NB4 (cell line): ENCODE data around the gene ARL8B.

Experiments
- DNase-seq: peaks from one replicate; pipeline ENCODE4 v3.0.0; 2010; ENCODE audit warnings: low read depth
- H3K4me3 ChIP-seq: one replicate; pipeline ENCODE4 v1.5.1; 2011; ENCODE audit warnings: mild to moderate bottlenecking, low read depth, low read length, moderate library complexity
- MYC ChIP-seq: IDR thresholded peaks from 2 replicates; pipeline ENCODE4 v1.6.1; 2011; ENCODE audit warnings: low read depth, low read length
- POLR2A ChIP-seq: IDR thresholded peaks from 2 replicates; pipeline ENCODE4 v1.6.1; 2011; ENCODE audit warnings: mild to moderate bottlenecking; ENCODE audit not compliant: insufficient read length; ENCODE audit errors: extremely low read depth
- TF ChIP-seq, protein P1 (sequence below): IDR thresholded peaks from 2 replicates; pipeline ENCODE4 v1.6.1; 2011; ENCODE audit warnings: low read depth, low read length
- TF ChIP-seq, protein P2 (sequence below): IDR thresholded peaks from one replicate; pipeline ENCODE4 v1.5.1; 2012; ENCODE audit warnings: low read depth, low read length

ARL8B gene

GRCh38 chr3:5184499-5184898 is 62.4 kb downstream of the ARL8B start:
- no peak for DNase-seq
- H3K4me3 ChIP-seq = no peak overlapping the region
- TF ChIP-seq, protein P1, sequence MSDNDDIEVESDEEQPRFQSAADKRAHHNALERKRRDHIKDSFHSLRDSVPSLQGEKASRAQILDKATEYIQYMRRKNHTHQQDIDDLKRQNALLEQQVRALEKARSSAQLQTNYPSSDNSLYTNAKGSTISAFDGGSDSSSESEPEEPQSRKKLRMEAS = no peak
- TF ChIP-seq, protein P2, sequence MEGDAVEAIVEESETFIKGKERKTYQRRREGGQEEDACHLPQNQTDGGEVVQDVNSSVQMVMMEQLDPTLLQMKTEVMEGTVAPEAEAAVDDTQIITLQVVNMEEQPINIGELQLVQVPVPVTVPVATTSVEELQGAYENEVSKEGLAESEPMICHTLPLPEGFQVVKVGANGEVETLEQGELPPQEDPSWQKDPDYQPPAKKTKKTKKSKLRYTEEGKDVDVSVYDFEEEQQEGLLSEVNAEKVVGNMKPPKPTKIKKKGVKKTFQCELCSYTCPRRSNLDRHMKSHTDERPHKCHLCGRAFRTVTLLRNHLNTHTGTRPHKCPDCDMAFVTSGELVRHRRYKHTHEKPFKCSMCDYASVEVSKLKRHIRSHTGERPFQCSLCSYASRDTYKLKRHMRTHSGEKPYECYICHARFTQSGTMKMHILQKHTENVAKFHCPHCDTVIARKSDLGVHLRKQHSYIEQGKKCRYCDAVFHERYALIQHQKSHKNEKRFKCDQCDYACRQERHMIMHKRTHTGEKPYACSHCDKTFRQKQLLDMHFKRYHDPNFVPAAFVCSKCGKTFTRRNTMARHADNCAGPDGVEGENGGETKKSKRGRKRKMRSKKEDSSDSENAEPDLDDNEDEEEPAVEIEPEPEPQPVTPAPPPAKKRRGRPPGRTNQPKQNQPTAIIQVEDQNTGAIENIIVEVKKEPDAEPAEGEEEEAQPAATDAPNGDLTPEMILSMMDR = no peak
- TF ChIP-seq POLR2A (no peak), MYC (no peak)

DNA sequence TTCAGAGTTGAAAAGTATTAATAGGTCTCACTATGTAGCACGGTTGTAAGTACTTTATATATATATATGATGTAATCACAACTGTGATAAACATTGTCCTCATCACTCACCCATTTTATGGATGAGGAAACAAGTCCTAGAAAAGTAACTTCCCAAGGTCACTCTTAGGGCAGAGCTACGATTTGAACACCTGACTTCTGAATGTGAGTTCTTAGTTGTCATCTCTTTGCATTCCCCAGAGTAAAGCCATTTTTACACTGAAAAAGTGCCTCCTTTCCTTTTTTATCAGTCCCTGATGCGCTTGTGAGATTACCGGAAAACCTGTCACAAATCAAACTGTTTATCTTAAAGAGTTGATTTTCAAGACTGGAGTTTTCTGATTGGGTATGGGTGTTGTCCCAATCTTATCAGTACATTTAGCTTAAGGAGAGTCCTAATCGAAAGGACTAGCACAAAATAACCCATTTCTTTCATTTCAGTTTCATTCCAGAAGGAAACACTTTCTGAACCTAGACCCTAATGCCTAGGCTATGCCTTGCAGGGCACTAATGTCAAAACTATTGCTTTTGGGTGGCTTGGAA is 63.1 kb downstream of the ARL8B start:
- no peak overlapping the region for H3K4me3 ChIP-seq
- TF ChIP-seq MYC = no peak
- DNase-seq = no peak

DNA sequence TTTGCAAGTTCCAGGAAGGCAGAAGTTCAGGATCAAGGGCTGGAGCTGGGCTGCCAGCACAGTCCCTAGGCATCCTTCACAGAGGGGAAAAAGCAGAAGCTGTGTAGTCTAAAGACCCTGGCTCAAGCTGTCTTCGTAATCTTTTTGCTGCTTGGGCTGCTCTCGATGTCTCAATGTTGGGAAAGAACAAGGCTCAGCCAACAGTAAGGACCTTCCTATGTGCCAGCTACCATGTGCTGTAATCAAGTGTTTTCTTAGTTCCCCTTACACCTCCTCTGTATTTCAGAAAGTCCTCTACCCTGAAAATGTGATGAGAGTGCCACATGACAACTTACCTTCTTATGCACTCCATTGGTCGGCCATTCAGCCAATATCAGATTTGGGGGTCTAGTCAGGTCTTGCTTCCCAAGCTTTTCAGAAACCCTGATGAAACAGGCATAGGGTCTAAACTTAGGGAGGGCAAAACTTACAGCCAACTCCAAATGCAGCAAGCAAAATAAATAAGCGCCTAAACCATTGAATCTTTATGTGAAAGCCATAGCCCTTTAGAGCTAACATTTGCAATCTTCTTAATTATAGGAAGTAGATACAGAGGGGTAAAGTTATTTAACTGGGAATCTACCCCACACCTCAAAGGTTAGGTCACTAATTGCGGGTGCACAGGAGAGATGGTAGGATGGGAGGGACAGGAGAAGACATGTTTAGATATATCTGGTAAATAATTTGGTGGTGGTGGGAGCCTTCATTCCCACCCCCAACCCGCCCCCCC is 64.2 kb downstream of the ARL8B start:
- TF ChIP-seq, protein P1 = peak; percentile 93
- TF ChIP-seq, protein P2 = no peak
- TF ChIP-seq POLR2A (no peak), MYC (peak; percentile 98)
- H3K4me3 ChIP-seq = peak overlapping the region; percentile 83
- DNase-seq = peak; percentile 95

DNA sequence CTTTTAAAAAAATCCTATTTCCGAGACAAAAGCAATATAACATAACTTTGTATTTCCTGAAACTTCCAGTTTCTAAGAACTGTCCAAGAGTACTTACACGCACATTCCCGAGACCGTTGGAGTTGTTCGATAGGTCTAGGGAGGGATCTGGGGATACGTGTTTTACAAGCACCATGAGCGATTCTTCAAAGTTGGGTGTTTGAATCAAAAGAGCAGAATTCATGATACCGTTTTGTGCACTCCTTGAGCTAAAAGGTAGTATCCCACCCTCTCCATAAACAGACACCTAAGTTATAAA is 64.7 kb downstream of the ARL8B start:
- DNase-seq = peak; percentile 47
- TF ChIP-seq, protein P1 = no peak
- peak overlapping the region; percentile 83 for H3K4me3 ChIP-seq

DNA sequence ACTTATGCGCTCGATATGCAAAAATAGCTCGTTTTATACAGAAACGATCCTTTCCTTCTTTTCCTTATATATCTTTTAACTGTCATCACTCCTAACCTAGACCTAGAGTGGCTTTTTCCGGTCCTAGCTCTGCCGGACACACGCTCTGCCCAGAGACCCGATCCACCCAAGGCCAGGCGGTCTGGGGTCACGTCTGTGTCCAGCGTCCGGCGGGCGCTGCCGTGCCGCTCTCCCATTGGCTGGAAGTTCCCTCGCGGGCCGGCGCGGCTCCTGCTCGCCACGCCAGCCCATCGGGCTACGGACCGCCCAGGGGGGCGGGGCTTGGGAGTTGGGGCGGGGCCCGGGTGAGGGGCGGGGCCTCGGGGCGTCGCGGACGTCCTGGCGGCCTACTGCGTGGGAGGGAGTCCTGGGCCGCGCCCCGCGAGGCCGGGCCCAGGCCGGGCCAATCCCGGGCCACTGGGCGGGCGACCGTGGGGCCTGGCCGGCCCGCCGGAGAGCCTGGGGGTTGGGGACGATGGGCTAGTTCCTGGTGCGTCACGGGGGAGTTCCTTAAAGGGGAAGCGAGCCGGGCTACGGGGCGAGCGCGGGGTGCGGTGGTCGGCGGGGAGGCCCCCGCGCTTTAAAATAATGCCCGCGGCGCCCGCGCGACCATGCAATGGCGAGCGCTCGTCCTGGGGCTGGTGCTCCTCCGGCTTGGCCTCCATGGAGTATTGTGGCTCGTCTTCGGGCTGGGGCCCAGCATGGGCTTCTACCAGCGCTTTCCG is 65.2 kb downstream of the ARL8B start, which contains the start of gene EDEM1:
Gene EDEM1 (plus strand): TSS at position 552 of the 764 bp plus-strand sequence. CDS start 99 bp downstream, at position 651.
- TF ChIP-seq, protein P2 = no peak
- TF ChIP-seq POLR2A = peak; percentile 58
- peak; percentile 11 for TF ChIP-seq MYC
- TF ChIP-seq, protein P1 = no peak; the same call in 1 of the 2 replicates
- DNase-seq = peak; percentile 96
- peak within 1 kb of the TSS; percentile 86 for H3K4me3 ChIP-seq

- TF ChIP-seq, protein P1 = peak; percentile 9; the same call in 1 of the 2 replicates
- TF ChIP-seq, protein P2 = no peak
- TF ChIP-seq MYC = peak; percentile 25; the same call in 1 of the 2 replicates
- peak overlapping the region; percentile 86 for H3K4me3 ChIP-seq
- DNase-seq = peak; percentile 60
Measured at GRCh38 chr3:5187920-5188418, 65.9 kb downstream of the ARL8B start.
